Common myeloid progenitor, CD34-positive (primary cell): ENCODE data around the gene TAS2R5.
"Not testable (repeated sequence)": the region's sequence is repeated elsewhere in the genome, so short reads cannot be mapped to it uniquely, and the experiment has no call there.

Source experiments
- CTCF ChIA-PET: fragments of 350-600 bp; sonication (Branson Sonifier 250); formaldehyde crosslinking; loops from one replicate; lab custom pipeline; 2021; ENCODE audit warnings: antibody characterized with exemption; lab: Charles Lee
- POLR2A ChIA-PET: fragments of 350-600 bp; sonication (Branson Sonifier 250); formaldehyde crosslinking; loops from one replicate; lab custom pipeline; 2021; ENCODE audit warnings: antibody characterized with exemption; lab: Charles Lee
- DNase-seq, 3 donors: peaks; one replicate each; pipeline versions ENCODE4 v3.0.0 to v3.0.0-alpha.2; 2013
- H3K27ac ChIP-seq, 2 experiments: 1 replicate in 1 of 2; 2 replicates in 1 of 2; pipeline ENCODE4 v1.7.0; 2013; ENCODE audit warnings: inconsistent platforms in 2 of 2, low read length in 2 of 2, mild to moderate bottlenecking in 2 of 2, low read depth in 1 of 2, moderate library complexity in 1 of 2; ENCODE audit not compliant: severe bottlenecking in 2 of 2, insufficient read depth in 1 of 2, poor library complexity in 1 of 2
- H3K27me3 ChIP-seq, 5 experiments: replicated peaks in 2 of 5; 1 replicate in 3 of 5; 2 replicates in 2 of 5; pipeline versions ENCODE4 v1.6.1 to v1.7.0; 2013; ENCODE audit warnings: low read length in 4 of 5, mild to moderate bottlenecking in 2 of 5, moderate library complexity in 2 of 5, inconsistent platforms in 1 of 5; ENCODE audit not compliant: insufficient read depth in 5 of 5, control insufficient read depth in 4 of 5
- H3K36me3 ChIP-seq, 4 experiments: 1 replicate in 2 of 4; 2 replicates in 2 of 4; pipeline versions ENCODE4 v1.6.1 to v1.7.0; 2013; ENCODE audit warnings: low read length in 3 of 4, control low read depth in 1 of 4, mild to moderate bottlenecking in 1 of 4; ENCODE audit not compliant: control insufficient read depth in 4 of 4, insufficient read depth in 4 of 4
- H3K4me1 ChIP-seq, 4 experiments: 1 replicate in 3 of 4; 2 replicates in 1 of 4; pipeline versions ENCODE4 v1.6.1 to v1.7.1; 2013; ENCODE audit warnings: low read length in 3 of 4, mild to moderate bottlenecking in 3 of 4, control low read depth in 1 of 4, inconsistent platforms in 1 of 4, moderate library complexity in 1 of 4; ENCODE audit not compliant: control insufficient read depth in 4 of 4, insufficient read depth in 4 of 4; ENCODE audit errors: control extremely low read depth in 1 of 4
- H3K4me3 ChIP-seq, 7 experiments: 1 replicate in 4 of 7; 2 replicates in 3 of 7; pipeline versions ENCODE4 v1.5.1 to v1.7.0; 2013; ENCODE audit warnings: mild to moderate bottlenecking in 7 of 7, low read length in 6 of 7, moderate library complexity in 6 of 7, inconsistent platforms in 2 of 7, low read depth in 2 of 7, control low read depth in 1 of 7; ENCODE audit not compliant: insufficient read depth in 4 of 7, control insufficient read depth in 1 of 7; ENCODE audit errors: extremely low read depth in 1 of 7
- H3K9me3 ChIP-seq, 5 experiments: 1 replicate in 4 of 5; 2 replicates in 1 of 5; pipeline versions ENCODE4 v1.6.1 to v1.7.1; 2013; ENCODE audit warnings: low read length in 4 of 5, mild to moderate bottlenecking in 2 of 5, inconsistent platforms in 1 of 5, low read depth in 1 of 5, moderate library complexity in 1 of 5; ENCODE audit not compliant: control insufficient read depth in 4 of 5, insufficient read depth in 2 of 5; ENCODE audit errors: control extremely low read depth in 1 of 5
- WGBS: methylation state at CpG from one replicate; pipeline ENCODE4 v1.1.5; 2013; ENCODE audit not compliant: insufficient coverage; 5-methylcytosine and 5-hydroxymethylcytosine counted together

The TAS2R5 gene

GRCh38 chr7:141763797-141764196, 26.2 kb upstream of the TAS2R5 start, which contains the start of gene TAS2R3:
Gene TAS2R3 (plus strand): TSS chr7:141764097. CDS start chr7:141764159, 62 bp downstream.
- H3K27me3 ChIP-seq = no peaks in the 10 kb centered on the region
- H3K4me1 ChIP-seq = no peaks in the 10 kb centered on the region
- 91% methylated on average over 3 of the region's 3 CpGs for WGBS
- ChIA-PET CTCF (no interaction called here), POLR2A (no interaction called here)
- H3K36me3 ChIP-seq = peaks cover 8 to 58% (median 22%) of the 10 kb centered on the region in 4 experiments
- DNase-seq = no peak
- no peak within 1 kb of the TSS for H3K4me3 ChIP-seq
- no peaks in the 10 kb centered on the region for H3K9me3 ChIP-seq
- H3K27ac ChIP-seq = no peak within 1 kb of the TSS

GRCh38 chr7:141770083-141770583, 19.9 kb upstream of the TAS2R5 start:
- 100% methylated on average over 1 of the region's 3 CpGs for WGBS
- H3K4me1 ChIP-seq, H3K9me3 ChIP-seq, POLR2A ChIA-PET, H3K27me3 ChIP-seq, DNase-seq, H3K27ac ChIP-seq, CTCF ChIA-PET, H3K4me3 ChIP-seq: not testable (repeated sequence)
- H3K36me3 ChIP-seq = peaks cover 0 to 13% (median 3%) of the 10 kb centered on the region in 4 experiments

GRCh38 chr7:141776374-141776773, 13.6 kb upstream of the TAS2R5 start, which contains the start of gene TAS2R4:
Gene TAS2R4 (plus strand): TSS chr7:141776674. CDS start chr7:141778489, 1,815 bp downstream.
- ChIA-PET POLR2A (no interaction called here), CTCF (interaction anchor here (1.0 to 2.0 kb wide), 2 partner anchors 10 to 26 kb away, joined by 3 to 7 read pairs; no protein-coding TSS in a partner anchor)
- H3K36me3 ChIP-seq = peaks cover 3 to 29% (median 19%) of the 10 kb centered on the region in 4 experiments
- H3K9me3 ChIP-seq = peaks cover 0 to 9% (median 2%) of the 10 kb centered on the region in 5 experiments
- H3K27me3 ChIP-seq = no peaks in the 10 kb centered on the region
- H3K27ac ChIP-seq = no peak within 1 kb of the TSS
- no peak for DNase-seq
- H3K4me3 ChIP-seq = no peak within 1 kb of the TSS
- H3K4me1 ChIP-seq = no peaks in the 10 kb centered on the region
- WGBS = 100% methylated on average over 1 of the region's 1 CpG

DNA sequence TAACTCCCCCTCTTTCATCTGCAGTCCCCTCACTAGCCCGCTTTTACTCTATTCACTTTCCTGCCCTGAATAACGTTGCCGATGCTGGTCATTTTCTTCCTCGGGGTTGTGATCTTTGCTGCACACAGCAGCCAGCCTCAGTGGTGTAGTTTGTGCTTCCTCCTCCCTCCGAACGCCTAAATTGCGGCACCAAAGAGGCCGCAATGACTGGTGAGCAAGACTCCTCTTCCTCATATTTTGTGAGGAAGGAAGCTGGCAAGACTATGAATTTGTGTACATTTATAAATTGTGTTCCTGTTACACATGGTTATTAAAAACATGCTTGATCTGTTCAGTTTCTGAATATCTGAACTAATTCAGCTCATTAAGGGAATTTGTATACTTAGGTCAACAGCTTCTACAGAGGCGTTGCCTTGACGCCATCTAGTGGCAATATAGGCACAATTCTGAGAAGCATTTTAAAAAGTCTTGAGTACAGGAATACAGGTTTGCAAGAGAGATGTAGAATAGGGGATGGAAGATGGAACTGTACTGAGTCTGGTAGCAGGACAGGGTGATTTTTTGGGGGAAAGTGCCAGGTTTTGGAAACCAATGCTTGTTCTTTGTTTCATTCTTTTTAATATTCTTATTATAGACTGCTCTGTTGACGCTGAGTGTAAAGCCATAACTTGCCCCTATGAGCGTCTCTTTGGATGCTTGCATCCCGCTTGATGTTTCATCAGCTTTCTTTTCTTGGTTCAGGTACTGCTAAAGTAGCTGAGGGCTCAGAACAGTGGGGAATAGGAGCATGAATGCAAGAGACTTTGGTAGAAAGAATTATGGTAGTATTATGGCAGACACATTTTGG, 4.1 kb upstream of the TAS2R5 start:
- ChIA-PET CTCF (interaction anchor here (0.7 to 2.0 kb wide), 11 partner anchors 9 to 447 kb away, joined by 3 to 7 read pairs (median 5); partner anchors contain the start of genes PRSS37, SSBP1 and TAS2R4), POLR2A (no interaction called here)
- 66% methylated on average over 8 of the region's 13 CpGs for whole genome bisulfite sequencing
- Histone ChIP-seq H3K4me3 (no peak overlapping the region), H3K36me3 (peaks cover 0 to 8% (median 5%) of the 10 kb centered on the region in 4 experiments), H3K27me3 (no peaks in the 10 kb centered on the region), H3K27ac (no peak overlapping the region), H3K9me3 (no peaks in the 10 kb centered on the region), H3K4me1 (no peaks in the 10 kb centered on the region)
- peak; percentile 48 to 77 (median 67) for DNase-seq

- POLR2A ChIA-PET = interaction anchor here (0.6 kb wide), 1 partner anchor 134 kb away, joined by 3 read pairs; no protein-coding TSS in a partner anchor
- peaks cover 0 to 9% (median 5%) of the 10 kb centered on the region in 4 experiments for H3K36me3 ChIP-seq
- DNase-seq = no peak
- no CpG with 5 or more reads among the region's 2 CpGs for WGBS
- no peaks in the 10 kb centered on the region for H3K4me1 ChIP-seq
- H3K27me3 ChIP-seq = no peaks in the 10 kb centered on the region
- CTCF ChIA-PET = interaction anchor here (1.2 to 1.3 kb wide), 2 partner anchors 134 to 140 kb away, joined by 3 to 4 read pairs; no protein-coding TSS in a partner anchor
- no peak overlapping the region for H3K27ac ChIP-seq
- no peaks in the 10 kb centered on the region for H3K9me3 ChIP-seq
- H3K4me3 ChIP-seq = no peak overlapping the region
Observed at GRCh38 chr7:141788296-141788695, 1.7 kb upstream of the TAS2R5 start.

GRCh38 chr7:141792526-141792925, 2.5 kb downstream of the TAS2R5 start:
- DNase-seq = no peak
- Histone ChIP-seq H3K36me3 (peaks cover 2 to 11% (median 5%) of the 10 kb centered on the region in 4 experiments), H3K27ac (no peak overlapping the region), H3K27me3 (no peaks in the 10 kb centered on the region), H3K4me1 (no peaks in the 10 kb centered on the region), H3K4me3 (no peak overlapping the region), H3K9me3 (no peaks in the 10 kb centered on the region)
- CTCF ChIA-PET = no interaction called here
- POLR2A ChIA-PET = no interaction called here
- 100% methylated on average over 1 of the region's 2 CpGs for WGBS

- Histone ChIP-seq H3K4me3 (no peak overlapping the region), H3K27me3 (no peaks in the 10 kb centered on the region), H3K27ac (no peak overlapping the region), H3K36me3 (no peaks in the 10 kb centered on the region), H3K4me1 (no peaks in the 10 kb centered on the region), H3K9me3 (peaks cover 0 to 28% (median 0%) of the 10 kb centered on the region in 5 experiments)
- DNase-seq = peak in 2 of 3 donors; percentile 26 to 44
- CTCF ChIA-PET = no interaction called here
- POLR2A ChIA-PET = no interaction called here
- WGBS = no CpG with 5 or more reads among the region's 1 CpG
Observed at GRCh38 chr7:141820067-141820466, 30.1 kb downstream of the TAS2R5 start.
